Heart right ventricle (tissue), 16 donors: ENCODE data around the gene AP1M1. TPM values are rescaled to one million over a fixed set of nuclear protein-coding genes. Genes with fewer than 3 reads are reported as not detected.

Experiments used
- ATAC-seq, 8 donors: fragments of 200-7000 bp; cut with Tn5 transposase; one replicate each; pipeline ENCODE4 v1.9.1; 2020; ENCODE audit warnings: mild to moderate bottlenecking in 8 of 8, moderate library complexity in 8 of 8, moderate number of reproducible peaks in 1 of 8
- DNase-seq, 2 donors: peaks; one replicate each; pipeline ENCODE4 v3.0.0-alpha.2; 2020
- H3K27ac ChIP-seq, 10 donors: fragments of 200-600 bp; sonication (generic) in 2 of 10; one replicate each; pipeline versions ENCODE4 v1.5.0 to v1.8.0; 2020 to 2022; ENCODE audit warnings: mild to moderate bottlenecking in 3 of 10
- H3K27me3 ChIP-seq, 7 donors: fragments of 200-600 bp; one replicate each; pipeline ENCODE4 v1.8.0; 2021 to 2022; ENCODE audit warnings: mild to moderate bottlenecking in 2 of 7
- H3K36me3 ChIP-seq, 9 donors: fragments of 200-600 bp; sonication (generic) in 1 of 9; one replicate each; pipeline versions ENCODE4 v1.5.0 to v1.8.0; 2020 to 2022; ENCODE audit warnings: mild to moderate bottlenecking in 2 of 9
- H3K4me1 ChIP-seq, 9 donors: fragments of 200-600 bp; sonication (generic) in 1 of 9; one replicate each; pipeline versions ENCODE4 v1.5.0 to v1.8.0; 2020 to 2022; ENCODE audit warnings: mild to moderate bottlenecking in 4 of 9
- H3K4me3 ChIP-seq, 10 donors: fragments of 200-600 bp; sonication (generic) in 2 of 10; one replicate each; pipeline versions ENCODE4 v1.5.0 to v1.8.0; 2020 to 2022; ENCODE audit warnings: mild to moderate bottlenecking in 7 of 10, moderate library complexity in 2 of 10
- H3K9me3 ChIP-seq, 11 donors: fragments of 200-600 bp in 10 of 11; sonication (generic) in 2 of 11; one replicate each; pipeline versions ENCODE4 v1.5.0 to v1.8.0; 2013 to 2022; ENCODE audit warnings: mild to moderate bottlenecking in 2 of 11, control low read depth in 1 of 11, moderate library complexity in 1 of 11
- WGBS, 2 donors: extraction: QIAGEN DNeasy Blood & Tissue Kit; methylation state at CpG; one replicate each; pipeline ENCODE4 v1.1.7; 2013; ENCODE audit warnings: inconsistent platforms in 1 of 2; 5-methylcytosine and 5-hydroxymethylcytosine counted together
- intact Hi-C, 10 donors: fragments of 100-400 bp; cut with DNase I; formaldehyde crosslinking; loops; one replicate each; pipeline versions ENCODE4 v1.11.1 to v1.14.2; 2022
- polyA plus RNA-seq, 2 donors: library from polyadenylated mRNA; stranded (reverse); fragments of 200-250 nt; gene quantifications; one replicate each; pipeline ENCODE4 v1.2.3, GENCODE V29; 2013
- total RNA-seq, 10 donors: library from RNA; stranded (reverse); fragmentation: NEBNext Ultra II Directional in 3 of 10; extraction: Animal tissue kit (Norgen Biotek cat#: 25700) in 3 of 10; gene quantifications; one replicate each; pipeline versions ENCODE4 v1.2.1 to v1.2.4, GENCODE V29; 2021 to 2023
- TF ChIP-seq, protein P1 (sequence below), 9 donors: fragments of 200-600 bp; sonication (generic) in 2 of 9; IDR thresholded peaks; one replicate each; pipeline versions ENCODE4 v1.5.0 to v1.8.0; 2021 to 2022; ENCODE audit warnings: antibody characterized with exemption in 9 of 9, mild to moderate bottlenecking in 5 of 9, moderate library complexity in 1 of 9
- donor health status: Arrhythmogenic right ventricular cardiomyopathy.
- donor health status: ischemic (EF 13 %, LVEDD 7.1; RV severe dilation, severe dysfunction).
- donor health status: healthy with polysubstance abuse.
- donor health status: DM: no; HTN: yes; CAD: no.
- donor health status: DM: no; HTN: no; CAD: no.
- donor health status: ischemic (EF 25% LVEDD 6.9; RV normal size, moderate dysfunction).
- donor health status: ischemic (EF 25% LVEDD 5.7; RV mildly dilated, moderate dysfunction).
- donor health status: healthy.
- donor health status: DM: yes; HTN: yes; CAD: no.
- donor health status: Ischemic cardiomyopathy.
- donor health status: ischemic (EF 35%, LVEDD 5.7; RV mildly dilated, moderate dysfunction).
- donor health status: nonischemic (EF 11% LVEDD 7.7; RV severe dilation, severe dysfunction).
- donor health status: DM: yes; HTN: yes; CAD: no.
- donor health status: PGD.
- donor health status: ischemic (EF 29% LVEDD 5.4; RV normal size, mild dysfunction).
- donor health status: nonischemic (EF 23%, LVEDD 6.1; RV moderate dilation, normal function).

AP1M1 gene
- total and polyA plus RNA-seq, 12 donors = 25.5 to 79.0 (median 47.0) TPM

GRCh38 chr19:16185123-16185767, 12.5 kb upstream of the AP1M1 start, which contains the start of gene FAM32A:
Gene FAM32A, plus strand, starts transcription at chr19:16185410. Its CDS starts 33 bp downstream, at chr19:16185443.
- H3K27ac ChIP-seq = peak within 1 kb of the TSS; percentile 21 to 93 (median 87)
- TF ChIP-seq, protein P1, sequence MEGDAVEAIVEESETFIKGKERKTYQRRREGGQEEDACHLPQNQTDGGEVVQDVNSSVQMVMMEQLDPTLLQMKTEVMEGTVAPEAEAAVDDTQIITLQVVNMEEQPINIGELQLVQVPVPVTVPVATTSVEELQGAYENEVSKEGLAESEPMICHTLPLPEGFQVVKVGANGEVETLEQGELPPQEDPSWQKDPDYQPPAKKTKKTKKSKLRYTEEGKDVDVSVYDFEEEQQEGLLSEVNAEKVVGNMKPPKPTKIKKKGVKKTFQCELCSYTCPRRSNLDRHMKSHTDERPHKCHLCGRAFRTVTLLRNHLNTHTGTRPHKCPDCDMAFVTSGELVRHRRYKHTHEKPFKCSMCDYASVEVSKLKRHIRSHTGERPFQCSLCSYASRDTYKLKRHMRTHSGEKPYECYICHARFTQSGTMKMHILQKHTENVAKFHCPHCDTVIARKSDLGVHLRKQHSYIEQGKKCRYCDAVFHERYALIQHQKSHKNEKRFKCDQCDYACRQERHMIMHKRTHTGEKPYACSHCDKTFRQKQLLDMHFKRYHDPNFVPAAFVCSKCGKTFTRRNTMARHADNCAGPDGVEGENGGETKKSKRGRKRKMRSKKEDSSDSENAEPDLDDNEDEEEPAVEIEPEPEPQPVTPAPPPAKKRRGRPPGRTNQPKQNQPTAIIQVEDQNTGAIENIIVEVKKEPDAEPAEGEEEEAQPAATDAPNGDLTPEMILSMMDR (IDR thresholded peaks at IDR 0.05) = peak in 7 of 9 donors; percentile 10 to 50 (median 34)
- peaks cover 0 to 40% (median 21%) of the 10 kb centered on the region in 9 donors for H3K4me1 ChIP-seq
- WGBS, 2 donors = 0 to 1% methylated on average over 39 of the region's 39 CpGs
- H3K36me3 ChIP-seq = peaks cover 0 to 39% (median 7%) of the 10 kb centered on the region in 9 donors
- peak; percentile 99 for DNase-seq
- intact Hi-C loops = loop anchor here in 7 of 10 donors (2.0 to 10.0 kb wide), 5 partner anchors 70 to 560 kb away; partner anchors contain the start of gene RAB8A (in 4 of the 7)
- ATAC-seq = peak; percentile 96 to 99 (median 98)
- H3K27me3 ChIP-seq = peaks cover 0 to 20% (median 0%) of the 10 kb centered on the region in 7 donors
- peak within 1 kb of the TSS; percentile 74 to 96 (median 90) for H3K4me3 ChIP-seq
- no peaks in the 10 kb centered on the region for H3K9me3 ChIP-seq

GRCh38 chr19:16185768-16186123, 12.0 kb upstream of the AP1M1 start:
- peak in 1 of 2 donors; percentile 19 for DNase-seq
- TF ChIP-seq, protein P1 (IDR thresholded peaks at IDR 0.05) = peak in 7 of 9 donors; percentile 21 to 56 (median 47)
- peaks cover 0 to 44% (median 12%) of the 10 kb centered on the region in 9 donors for H3K36me3 ChIP-seq
- H3K4me1 ChIP-seq = peaks cover 0 to 40% (median 24%) of the 10 kb centered on the region in 9 donors
- peak; percentile 14 to 56 (median 33) for ATAC-seq
- intact Hi-C loops = loop anchor here in 7 of 10 donors (2.0 to 10.0 kb wide), 5 partner anchors 71 to 561 kb away; partner anchors contain the start of gene RAB8A (in 4 of the 7)
- H3K9me3 ChIP-seq = no peaks in the 10 kb centered on the region
- H3K4me3 ChIP-seq = peak overlapping the region; percentile 74 to 96 (median 90)
- H3K27me3 ChIP-seq = peaks cover 0 to 18% (median 0%) of the 10 kb centered on the region in 7 donors
- 0 to 1% methylated on average over 20 of the region's 20 CpGs for WGBS, 2 donors
- peak overlapping the region in 9 of 10 donors; percentile 62 to 93 (median 88) for H3K27ac ChIP-seq

DNA sequence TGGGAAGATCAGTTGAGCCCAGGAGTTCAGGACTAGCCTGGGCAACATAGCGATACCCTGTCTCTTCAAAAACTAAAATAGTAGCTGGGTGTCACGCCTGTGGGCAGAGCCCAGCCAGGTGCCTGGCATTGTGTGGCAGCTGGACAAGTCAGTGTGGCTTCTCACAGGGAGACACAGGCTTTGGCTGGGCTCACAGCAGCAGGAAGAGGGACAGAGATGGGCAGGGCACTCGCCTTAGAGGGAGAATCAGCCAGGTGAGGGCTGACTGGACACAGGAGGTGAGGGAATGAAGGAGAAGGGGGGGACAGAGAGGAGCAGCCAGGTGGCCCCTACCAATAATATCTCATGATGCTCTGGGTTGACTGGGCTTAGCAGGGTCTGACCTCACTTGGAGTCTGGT, 9.2 kb upstream of the AP1M1 start:
- ATAC-seq = no peak
- TF ChIP-seq, protein P1 (IDR thresholded peaks at IDR 0.05) = no peak
- no peak overlapping the region for H3K27ac ChIP-seq
- no peak overlapping the region for H3K4me3 ChIP-seq
- H3K4me1 ChIP-seq = peaks cover 0 to 37% (median 25%) of the 10 kb centered on the region in 9 donors
- no peak for DNase-seq
- 86 to 94% methylated on average over 3 of the region's 3 CpGs for WGBS, 2 donors
- no peaks in the 10 kb centered on the region for H3K27me3 ChIP-seq
- intact Hi-C loops = loop anchor here in 5 of 10 donors (5.0 to 10.0 kb wide), 3 partner anchors 74 to 564 kb away; partner anchors contain the start of gene RAB8A (in 3 of the 5)
- no peaks in the 10 kb centered on the region for H3K9me3 ChIP-seq
- H3K36me3 ChIP-seq = peaks cover 0 to 72% (median 29%) of the 10 kb centered on the region in 9 donors

- 59 to 72% methylated on average over 6 of the region's 6 CpGs for WGBS, 2 donors
- Histone ChIP-seq H3K27ac (no peak overlapping the region), H3K4me3 (no peak overlapping the region), H3K4me1 (peaks cover 0 to 33% (median 25%) of the 10 kb centered on the region in 9 donors), H3K27me3 (no peaks in the 10 kb centered on the region), H3K36me3 (peaks cover 0 to 73% (median 29%) of the 10 kb centered on the region in 9 donors), H3K9me3 (no peaks in the 10 kb centered on the region)
- TF ChIP-seq, protein P1 (IDR thresholded peaks at IDR 0.05) = no peak
- ATAC-seq (peak in 5 of 8 donors; percentile 7 to 68 (median 44)), DNase-seq (peak in 1 of 2 donors; percentile 20)
- intact Hi-C loops = no loop called here
Observed at GRCh38 chr19:16190198-16190597, 7.5 kb upstream of the AP1M1 start.
